Progenitor cell of endocrine pancreas (in vitro differentiated cells): ENCODE data around the gene DCT. TPM values are rescaled to one million over a fixed set of nuclear protein-coding genes. Genes with fewer than 3 reads are reported as not detected.

Experiments used
- DNase-seq: peaks from one replicate; pipeline ENCODE4 v3.0.0; 2021; ENCODE audit warnings: low spot score; ENCODE audit not compliant: unreplicated experiment
- H3K27ac Mint-ChIP-seq: 2 replicates; pipeline ENCODE4 v1.8.0; 2021; ENCODE audit warnings: mild to moderate bottlenecking, moderate library complexity, mixed read lengths
- H3K27me3 Mint-ChIP-seq: 2 replicates; pipeline ENCODE4 v1.8.0; 2021; ENCODE audit warnings: mixed read lengths
- H3K36me3 Mint-ChIP-seq: 2 replicates; pipeline ENCODE4 v1.8.0; 2022; ENCODE audit warnings: mixed read lengths; ENCODE audit not compliant: insufficient read depth
- H3K4me1 Mint-ChIP-seq: 2 replicates; pipeline ENCODE4 v1.8.0; 2021; ENCODE audit warnings: low read depth, mixed read lengths
- H3K4me3 Mint-ChIP-seq: 2 replicates; pipeline ENCODE4 v1.8.0; 2021; ENCODE audit warnings: low read depth, mild to moderate bottlenecking, moderate library complexity, mixed read lengths
- H3K9me3 Mint-ChIP-seq: 2 replicates; pipeline ENCODE4 v1.8.0; 2021; ENCODE audit warnings: low read depth, mixed read lengths
- CTCF ChIP-seq: fragments of 200-600 bp; sonication (generic); IDR thresholded peaks from one replicate; pipeline ENCODE4 v1.5.0; 2021; ENCODE audit warnings: antibody characterized with exemption, mild to moderate bottlenecking; ENCODE audit not compliant: unreplicated experiment
- total RNA-seq: library from RNA; stranded (reverse); gene quantifications from 2 replicates; pipeline ENCODE4 v1.2.1, GENCODE V29; 2021

DCT gene
- total RNA-seq, 1 donor from 2014 or later: not detected

- H3K27ac Mint-ChIP-seq: no peak overlapping the region
These were observed 37.0 kb upstream of the DCT start for GRCh38 chr13:94516456-94516855.

GRCh38 chr13:94515911-94516310 lies 36.4 kb upstream of the DCT start:
- H3K27ac Mint-ChIP-seq: no peak overlapping the region
- DNase-seq: no peak
- H3K4me1 Mint-ChIP-seq: no peaks in the 10 kb centered on the region
- H3K27me3 Mint-ChIP-seq: peaks cover 5% of the 10 kb centered on the region
- no peak for TF ChIP-seq CTCF
- H3K36me3 Mint-ChIP-seq: no peaks in the 10 kb centered on the region
- H3K4me3 Mint-ChIP-seq: no peak overlapping the region
- H3K9me3 Mint-ChIP-seq: peaks cover 10% of the 10 kb centered on the region

More at GRCh38 chr13:94516456-94516855, 37.0 kb upstream of the DCT start:
- peaks cover 5% of the 10 kb centered on the region for H3K27me3 Mint-ChIP-seq
- H3K9me3 Mint-ChIP-seq: peaks cover 10% of the 10 kb centered on the region
- no peaks in the 10 kb centered on the region for H3K36me3 Mint-ChIP-seq
- no peak for DNase-seq
- no peak overlapping the region for H3K4me3 Mint-ChIP-seq
- H3K4me1 Mint-ChIP-seq: no peaks in the 10 kb centered on the region
- TF ChIP-seq CTCF: no peak

- H3K27ac Mint-ChIP-seq: no peak overlapping the region
- H3K9me3 Mint-ChIP-seq: peaks cover 12% of the 10 kb centered on the region
- no peak overlapping the region for H3K4me3 Mint-ChIP-seq
- DNase-seq: no peak
- no peak for TF ChIP-seq CTCF
- no peaks in the 10 kb centered on the region for H3K36me3 Mint-ChIP-seq
- no peaks in the 10 kb centered on the region for H3K4me1 Mint-ChIP-seq
- H3K27me3 Mint-ChIP-seq: peaks cover 8% of the 10 kb centered on the region
These were observed 35.9 kb upstream of the DCT start for GRCh38 chr13:94515374-94515773.

GRCh38 chr13:94513026-94513425 lies 33.5 kb upstream of the DCT start:
- no peak for TF ChIP-seq CTCF
- Mint-ChIP-seq H3K27ac (no peak overlapping the region), H3K27me3 (peaks cover 4% of the 10 kb centered on the region), H3K4me3 (no peak overlapping the region), H3K4me1 (peaks cover 4% of the 10 kb centered on the region), H3K36me3 (no peaks in the 10 kb centered on the region), H3K9me3 (peaks cover 9% of the 10 kb centered on the region)
- DNase-seq: no peak

- no peak overlapping the region for H3K27ac Mint-ChIP-seq
- TF ChIP-seq CTCF: no peak
- peaks cover 4% of the 10 kb centered on the region for H3K4me1 Mint-ChIP-seq
- no peak overlapping the region for H3K4me3 Mint-ChIP-seq
- H3K27me3 Mint-ChIP-seq: peaks cover 11% of the 10 kb centered on the region
- no peaks in the 10 kb centered on the region for H3K36me3 Mint-ChIP-seq
- no peak for DNase-seq
- peaks cover 4% of the 10 kb centered on the region for H3K9me3 Mint-ChIP-seq
These were observed 26.2 kb upstream of the DCT start for GRCh38 chr13:94505730-94506129.
